Natural killer cell treated with Interleukin-12 subunit alpha and Interleukin-12 subunit beta and Interleukin-15 and Interleukin-18, amount 100 ng/mL, for 72 hours (primary cell): ENCODE data around the gene INTS13. TPM values are rescaled to one million over a fixed set of nuclear protein-coding genes. Genes with fewer than 3 reads are reported as not detected.
"Not testable (repeated sequence)": the region's sequence is repeated elsewhere in the genome, so short reads cannot be mapped to it uniquely, and the experiment has no call there.

Experiments used
- ATAC-seq, 2 donors: fragments of 150-1000 bp; cut with Tn5 transposase in 1 of 2; sonication (Bioruptor Pico), chemical (Tn5 transposase) in 1 of 2; 2 replicates each; pipeline ENCODE4 v1.10.0; 2021
- DNase-seq: peaks from one replicate; pipeline ENCODE4 v3.0.0; 2022; ENCODE audit warnings: low spot score
- H3K27ac Mint-ChIP-seq, 2 donors: 1 replicate in 1 of 2; 2 replicates in 1 of 2; pipeline ENCODE4 v1.8.0; 2022; ENCODE audit warnings: mixed read lengths in 2 of 2, mild to moderate bottlenecking in 1 of 2, moderate library complexity in 1 of 2
- H3K27me3 Mint-ChIP-seq, 2 donors: 1 replicate in 1 of 2; 2 replicates in 1 of 2; pipeline ENCODE4 v1.8.0; 2022; ENCODE audit warnings: mixed read lengths in 2 of 2
- H3K36me3 Mint-ChIP-seq: one replicate; pipeline ENCODE4 v1.8.0; 2022; ENCODE audit warnings: mixed read lengths
- H3K4me1 Mint-ChIP-seq, 2 donors: 1 replicate in 1 of 2; 2 replicates in 1 of 2; pipeline ENCODE4 v1.8.0; 2022; ENCODE audit warnings: low read depth in 2 of 2, mixed read lengths in 2 of 2, mild to moderate bottlenecking in 1 of 2
- H3K4me3 Mint-ChIP-seq: one replicate; pipeline ENCODE4 v1.8.0; 2022; ENCODE audit warnings: mixed read lengths
- H3K9me3 Mint-ChIP-seq: 2 replicates; pipeline ENCODE4 v1.8.0; 2022; ENCODE audit warnings: mixed read lengths
- total RNA-seq, 2 donors: library from RNA; stranded (reverse); gene quantifications; one replicate each; pipeline ENCODE4 v1.2.3, GENCODE V29; 2022

The INTS13 gene
- total RNA-seq, 2 donors from 2014 or later: 36.7 to 52.5 TPM

DNA sequence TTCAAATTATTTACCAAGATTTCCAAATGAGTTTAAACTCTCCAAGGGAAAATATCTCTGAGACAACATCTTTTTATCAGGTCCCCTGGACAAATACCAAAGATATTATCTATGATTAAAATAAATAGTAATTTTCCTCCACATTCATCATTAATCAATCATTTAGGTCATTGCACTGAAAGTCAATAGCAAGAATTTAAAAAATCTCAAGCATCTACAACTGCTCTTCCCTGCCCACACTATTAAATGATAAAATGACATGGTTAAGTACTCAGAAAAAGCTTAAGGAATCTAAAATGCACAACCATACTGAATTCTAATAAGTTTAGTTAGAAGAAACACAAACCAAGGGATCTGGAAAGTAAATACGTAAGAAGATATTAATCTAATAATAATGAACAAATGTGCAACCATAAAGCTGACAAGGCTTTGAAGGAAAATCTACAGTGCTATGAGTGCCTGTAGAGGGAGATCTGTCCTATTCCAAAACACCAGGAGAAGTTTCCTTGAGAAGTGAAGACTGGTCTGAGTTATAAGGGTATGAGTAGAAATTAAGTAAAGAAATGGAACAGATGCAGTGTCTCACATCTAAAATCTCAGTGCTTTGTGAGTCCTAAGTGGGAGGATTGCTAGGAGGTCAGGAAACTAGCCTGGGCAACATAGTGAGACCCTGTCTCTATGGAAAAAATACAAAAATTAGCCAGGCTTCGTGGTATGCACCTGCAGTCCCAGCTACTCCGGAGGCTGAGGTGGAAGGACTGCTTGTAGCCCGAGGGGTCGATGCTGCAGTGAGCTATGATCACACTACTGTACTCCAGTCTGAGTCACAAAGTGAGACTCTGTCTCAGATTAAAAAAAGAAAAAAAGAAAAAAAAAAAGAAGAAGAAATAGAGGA is 19.2 kb downstream of the INTS13 start:
- Mint-ChIP-seq H3K4me1 (no peaks in the 10 kb centered on the region), H3K36me3 (peaks cover 15% of the 10 kb centered on the region), H3K9me3 (no peaks in the 10 kb centered on the region), H3K27me3 (no peaks in the 10 kb centered on the region), H3K27ac (peak overlapping the region in 1 of 2 donors; percentile 23), H3K4me3 (no peak overlapping the region)
- DNase-seq (no peak), ATAC-seq (no peak)

DNA sequence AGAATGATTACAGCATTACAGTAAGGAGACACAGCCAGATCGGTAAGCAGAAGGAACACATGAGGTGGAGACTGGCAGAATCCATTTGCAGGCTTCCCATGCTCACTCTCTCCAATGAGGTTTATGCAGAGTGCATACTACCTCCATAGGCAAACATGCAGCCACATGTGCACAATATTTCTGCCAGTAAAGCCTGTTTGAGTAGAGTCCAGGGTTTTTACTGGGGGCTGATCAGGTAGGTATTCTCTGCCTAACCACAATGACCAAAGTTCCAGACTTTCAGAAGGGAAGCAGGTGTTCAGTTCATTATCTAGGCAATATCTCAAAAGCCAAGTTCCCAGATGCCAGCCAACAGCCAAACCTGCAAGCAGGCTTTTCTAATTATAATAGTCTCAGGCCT is 31.1 kb downstream of the INTS13 start:
- H3K36me3 Mint-ChIP-seq: peaks cover 33% of the 10 kb centered on the region

DNA sequence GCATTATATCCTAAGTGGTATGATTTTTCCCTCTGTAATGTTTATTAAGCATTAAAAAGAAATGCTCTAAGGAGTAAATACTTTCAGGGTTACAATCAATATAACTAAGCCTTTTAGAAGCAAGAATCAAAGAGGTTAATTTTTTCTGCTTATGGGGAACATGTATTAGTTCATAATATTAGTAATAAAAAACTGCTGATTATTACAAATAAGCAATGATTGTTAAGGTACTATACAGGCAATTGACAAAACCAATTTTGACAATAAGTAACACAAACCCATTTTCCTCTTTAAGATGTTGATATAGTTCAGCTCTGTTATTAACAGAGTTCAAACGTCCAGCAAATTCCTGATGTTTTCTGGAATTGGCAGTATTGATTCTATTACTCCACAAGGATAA is 31.8 kb downstream of the INTS13 start:
- DNase-seq (no peak), ATAC-seq (no peak)
- no peaks in the 10 kb centered on the region for H3K27me3 Mint-ChIP-seq
- no peak overlapping the region for H3K27ac Mint-ChIP-seq
- no peak overlapping the region for H3K4me3 Mint-ChIP-seq
- H3K36me3 Mint-ChIP-seq: peaks cover 37% of the 10 kb centered on the region
- peaks cover 0 to 4% of the 10 kb centered on the region in 2 donors for H3K4me1 Mint-ChIP-seq
- no peaks in the 10 kb centered on the region for H3K9me3 Mint-ChIP-seq

More for the DNA sequence above, 31.1 kb downstream of the INTS13 start:
- no peak for ATAC-seq
- no peaks in the 10 kb centered on the region for H3K27me3 Mint-ChIP-seq
- DNase-seq: no peak
- no peak overlapping the region for H3K4me3 Mint-ChIP-seq
- H3K4me1 Mint-ChIP-seq: peaks cover 0 to 4% of the 10 kb centered on the region in 2 donors
- H3K9me3 Mint-ChIP-seq: no peaks in the 10 kb centered on the region
- H3K27ac Mint-ChIP-seq: no peak overlapping the region

DNA sequence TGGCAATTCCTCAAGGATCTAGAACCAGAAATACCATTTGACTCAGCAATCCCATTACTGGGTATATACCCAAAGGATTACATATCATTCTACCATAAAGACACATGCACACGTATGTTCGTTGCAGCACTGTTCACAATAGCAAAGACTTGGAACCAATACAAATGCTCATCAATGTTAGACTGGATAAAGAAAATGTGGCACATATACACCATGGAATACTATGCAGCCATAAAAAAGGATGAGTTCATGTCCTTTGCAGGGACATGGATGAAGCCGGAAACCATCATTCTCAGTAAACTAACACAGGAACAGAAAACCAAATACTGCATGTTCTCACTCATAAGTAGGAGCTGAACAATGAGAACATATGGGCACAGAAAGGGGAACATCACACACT is 34.4 kb downstream of the INTS13 start:
- H3K27me3 Mint-ChIP-seq, H3K4me3 Mint-ChIP-seq, H3K4me1 Mint-ChIP-seq, H3K9me3 Mint-ChIP-seq, DNase-seq, H3K27ac Mint-ChIP-seq, ATAC-seq: not testable (repeated sequence)
- H3K36me3 Mint-ChIP-seq: peaks cover 41% of the 10 kb centered on the region

DNA sequence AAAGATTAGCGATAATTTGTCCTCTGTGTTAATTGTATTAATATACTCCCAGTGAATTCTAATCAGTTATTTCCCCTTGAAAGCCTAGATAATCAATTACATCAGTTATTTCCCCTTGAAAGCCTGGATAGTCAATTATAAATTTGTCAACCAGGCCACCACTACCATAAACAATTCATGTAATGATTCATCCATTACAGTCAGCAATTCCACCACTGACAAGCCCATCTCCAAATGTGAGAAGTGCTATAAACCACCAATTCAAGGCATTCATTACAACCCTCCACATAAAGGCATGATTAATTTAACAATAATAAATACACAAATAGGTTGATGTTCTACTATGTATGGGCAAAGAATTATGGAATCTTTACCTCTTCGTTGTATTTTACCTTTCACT is 40.9 kb downstream of the INTS13 start:
- Mint-ChIP-seq H3K9me3 (no peaks in the 10 kb centered on the region), H3K27me3 (no peaks in the 10 kb centered on the region), H3K36me3 (peaks cover 20% of the 10 kb centered on the region), H3K4me1 (peaks cover 4% of the 10 kb centered on the region in 2 donors), H3K27ac (no peak overlapping the region), H3K4me3 (no peak overlapping the region)
- no peak for DNase-seq
- no peak for ATAC-seq

DNA sequence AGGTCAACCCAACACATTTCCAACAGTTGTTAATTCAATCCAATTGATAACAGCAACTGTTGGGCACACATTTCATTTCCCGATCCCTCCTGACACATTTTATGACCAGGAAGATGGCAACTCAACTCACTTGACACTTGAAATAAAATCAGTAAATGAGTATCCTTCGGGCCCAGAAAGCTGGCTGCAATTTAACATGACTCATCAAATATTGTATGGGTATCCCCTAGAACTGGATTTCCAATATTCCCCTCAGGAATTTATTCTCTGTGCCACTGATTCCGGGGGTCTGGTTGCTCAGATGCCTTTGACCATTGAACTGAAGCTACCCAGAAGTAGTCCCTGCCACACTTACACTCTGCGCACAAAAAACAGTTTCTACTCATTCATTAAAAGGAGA is 42.1 kb downstream of the INTS13 start:
- no peak for ATAC-seq

DNA sequence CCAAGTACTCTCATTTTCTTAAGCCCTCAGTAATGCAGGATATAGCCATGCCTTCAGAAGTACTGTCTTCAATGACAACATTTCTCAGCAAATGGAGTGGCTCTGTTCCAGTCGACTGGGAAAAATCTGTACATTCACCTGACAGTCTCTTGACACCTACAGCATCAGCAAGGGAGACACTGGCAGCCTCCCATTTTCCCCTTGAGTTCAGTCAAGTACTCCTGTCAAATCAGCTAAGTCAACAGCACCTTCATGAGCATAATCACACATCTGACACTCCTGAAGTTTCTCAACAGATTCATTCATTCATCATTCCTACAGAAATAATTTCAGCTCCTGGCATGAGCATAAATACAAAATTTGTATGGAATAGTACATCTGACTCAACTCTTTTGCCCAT is 46.1 kb downstream of the INTS13 start:
- no peak overlapping the region for H3K4me3 Mint-ChIP-seq
- H3K9me3 Mint-ChIP-seq: no peaks in the 10 kb centered on the region
- H3K27ac Mint-ChIP-seq: no peak overlapping the region
- H3K4me1 Mint-ChIP-seq: no peaks in the 10 kb centered on the region
- ATAC-seq: no peak
- peaks cover 0 to under 1% of the 10 kb centered on the region in 2 donors for H3K27me3 Mint-ChIP-seq
- DNase-seq: no peak
- no peaks in the 10 kb centered on the region for H3K36me3 Mint-ChIP-seq

More for the DNA sequence above, 42.1 kb downstream of the INTS13 start:
- Mint-ChIP-seq H3K27me3 (no peaks in the 10 kb centered on the region), H3K4me3 (no peak overlapping the region), H3K36me3 (peaks cover 9% of the 10 kb centered on the region), H3K4me1 (peaks cover 4% of the 10 kb centered on the region in 2 donors), H3K9me3 (no peaks in the 10 kb centered on the region), H3K27ac (no peak overlapping the region)
- DNase-seq: no peak

DNA sequence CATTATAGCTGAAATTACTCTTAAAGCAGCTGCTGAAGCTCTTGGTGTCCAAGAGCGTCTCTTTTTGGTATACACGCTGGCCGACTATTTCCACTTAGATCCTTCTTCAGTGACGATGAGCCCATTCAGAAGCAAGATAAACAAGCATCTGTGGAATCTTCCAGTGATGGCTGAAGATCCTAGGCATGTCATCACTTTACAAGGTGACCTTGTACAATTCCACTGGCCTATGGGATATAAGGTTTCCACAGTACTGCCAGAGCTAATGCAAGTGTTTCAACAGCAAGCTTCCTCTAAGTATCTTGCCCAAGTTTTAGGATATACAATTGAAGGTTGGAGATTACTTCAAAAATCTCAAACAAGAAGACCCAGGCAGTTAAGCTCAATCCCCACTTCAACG is 47.0 kb downstream of the INTS13 start:
- H3K9me3 Mint-ChIP-seq: no peaks in the 10 kb centered on the region
- no peaks in the 10 kb centered on the region for H3K4me1 Mint-ChIP-seq
- no peak overlapping the region for H3K4me3 Mint-ChIP-seq
- H3K36me3 Mint-ChIP-seq: no peaks in the 10 kb centered on the region
- H3K27ac Mint-ChIP-seq: no peak overlapping the region
- DNase-seq (no peak), ATAC-seq (no peak)
- H3K27me3 Mint-ChIP-seq: peaks cover 0 to 6% of the 10 kb centered on the region in 2 donors

DNA sequence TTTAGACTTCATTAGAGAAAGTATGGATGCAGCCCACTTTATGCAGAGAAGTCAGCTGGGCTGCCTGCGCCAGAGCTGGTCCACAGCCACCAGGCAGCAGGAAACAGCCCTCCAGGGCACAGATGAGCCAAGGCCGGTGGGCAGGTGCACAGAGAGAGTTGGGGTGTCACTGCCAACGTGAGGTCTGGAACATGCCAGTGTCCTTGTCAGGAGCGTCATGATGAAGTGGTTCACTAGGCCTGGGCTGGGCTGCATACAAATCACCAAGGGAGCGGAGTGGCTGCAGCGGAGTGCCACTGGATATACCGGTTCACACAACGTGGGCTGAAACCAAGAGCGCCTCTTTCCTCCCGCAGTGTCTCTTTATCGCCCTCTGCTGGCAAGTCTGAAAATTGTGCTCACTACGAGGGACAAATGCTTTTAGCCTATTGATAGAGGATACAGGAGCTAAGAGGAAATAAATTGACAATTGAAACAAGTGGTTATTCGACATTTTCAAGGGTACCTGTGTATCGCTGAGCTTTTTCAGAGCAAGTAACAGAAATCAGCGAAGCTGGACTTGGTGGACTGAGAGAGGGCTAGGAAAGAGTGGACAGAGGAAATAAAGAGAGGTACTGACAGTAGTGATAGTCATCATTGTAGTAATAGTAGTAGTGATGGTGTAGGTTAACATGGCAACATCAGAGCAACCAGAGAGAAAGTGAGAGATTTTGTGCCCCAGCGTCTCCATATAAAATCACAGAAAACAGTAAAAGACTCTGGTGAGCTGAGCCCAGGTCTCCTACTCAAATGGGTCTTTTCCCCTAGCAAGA is 52.8 kb downstream of the INTS13 start:
- no peak overlapping the region for H3K27ac Mint-ChIP-seq
- DNase-seq (peak; percentile 86), ATAC-seq (peak; percentile 91)
- peak overlapping the region; percentile 52 for H3K4me3 Mint-ChIP-seq
- H3K9me3 Mint-ChIP-seq: no peaks in the 10 kb centered on the region
- H3K4me1 Mint-ChIP-seq: peaks cover 7 to 19% of the 10 kb centered on the region in 2 donors
- H3K27me3 Mint-ChIP-seq: peaks cover 8 to 37% of the 10 kb centered on the region in 2 donors
- H3K36me3 Mint-ChIP-seq: no peaks in the 10 kb centered on the region

DNA sequence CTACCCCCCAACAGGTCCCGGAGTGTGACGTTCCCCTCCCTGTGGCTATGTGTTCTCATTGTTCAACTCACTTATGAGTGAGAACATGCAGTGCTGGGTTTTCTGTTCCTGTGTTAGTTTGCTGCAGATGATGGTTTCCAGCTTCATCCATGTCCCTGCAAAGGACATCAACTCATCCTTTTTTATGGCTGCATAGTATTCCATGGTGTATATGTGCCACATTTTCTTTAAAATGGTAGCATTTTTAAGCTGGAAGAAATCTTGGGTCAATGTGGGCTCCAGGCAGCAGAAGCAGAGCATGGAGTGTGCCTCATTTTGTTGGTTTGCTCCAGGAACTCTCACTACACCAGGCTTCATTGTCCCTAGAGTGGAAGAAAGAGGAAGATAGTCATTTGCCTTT is 57.2 kb downstream of the INTS13 start:
- H3K4me3 Mint-ChIP-seq: no peak overlapping the region
- H3K27ac Mint-ChIP-seq: no peak overlapping the region
- peaks cover 8 to 32% of the 10 kb centered on the region in 2 donors for H3K27me3 Mint-ChIP-seq
- H3K36me3 Mint-ChIP-seq: no peaks in the 10 kb centered on the region
- ATAC-seq (no peak), DNase-seq (no peak)
- H3K9me3 Mint-ChIP-seq: no peaks in the 10 kb centered on the region
- H3K4me1 Mint-ChIP-seq: peaks cover 7 to 19% of the 10 kb centered on the region in 2 donors

DNA sequence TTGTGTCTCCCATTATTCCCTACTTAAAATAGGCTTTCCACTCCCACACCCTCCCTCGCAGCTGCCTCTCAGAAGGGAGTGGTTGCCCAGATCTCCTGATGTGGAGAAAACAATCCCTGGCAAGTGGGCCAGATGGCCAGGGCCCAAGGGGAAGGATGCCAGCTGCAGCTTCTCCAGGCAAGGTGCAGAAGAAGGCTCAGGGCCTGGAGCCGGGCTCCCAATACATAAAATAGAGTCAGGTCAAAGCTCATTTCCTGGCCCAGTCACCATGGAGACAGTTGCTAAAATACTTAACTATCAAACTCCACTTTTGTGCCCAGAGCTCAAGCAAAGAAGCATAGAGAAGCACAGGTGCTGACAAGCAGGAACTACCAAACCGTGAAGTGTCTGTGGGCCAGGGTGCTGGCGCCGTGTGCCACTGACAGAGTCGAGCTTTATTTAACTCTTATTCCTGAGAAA is 59.1 kb downstream of the INTS13 start:
- no peak for ATAC-seq
- H3K4me3 Mint-ChIP-seq: no peak overlapping the region
- no peaks in the 10 kb centered on the region for H3K9me3 Mint-ChIP-seq
- H3K4me1 Mint-ChIP-seq: peaks cover 0 to 3% of the 10 kb centered on the region in 2 donors
- H3K27ac Mint-ChIP-seq: no peak overlapping the region
- no peaks in the 10 kb centered on the region for H3K36me3 Mint-ChIP-seq
- peaks cover 5 to 19% of the 10 kb centered on the region in 2 donors for H3K27me3 Mint-ChIP-seq
- no peak for DNase-seq

DNA sequence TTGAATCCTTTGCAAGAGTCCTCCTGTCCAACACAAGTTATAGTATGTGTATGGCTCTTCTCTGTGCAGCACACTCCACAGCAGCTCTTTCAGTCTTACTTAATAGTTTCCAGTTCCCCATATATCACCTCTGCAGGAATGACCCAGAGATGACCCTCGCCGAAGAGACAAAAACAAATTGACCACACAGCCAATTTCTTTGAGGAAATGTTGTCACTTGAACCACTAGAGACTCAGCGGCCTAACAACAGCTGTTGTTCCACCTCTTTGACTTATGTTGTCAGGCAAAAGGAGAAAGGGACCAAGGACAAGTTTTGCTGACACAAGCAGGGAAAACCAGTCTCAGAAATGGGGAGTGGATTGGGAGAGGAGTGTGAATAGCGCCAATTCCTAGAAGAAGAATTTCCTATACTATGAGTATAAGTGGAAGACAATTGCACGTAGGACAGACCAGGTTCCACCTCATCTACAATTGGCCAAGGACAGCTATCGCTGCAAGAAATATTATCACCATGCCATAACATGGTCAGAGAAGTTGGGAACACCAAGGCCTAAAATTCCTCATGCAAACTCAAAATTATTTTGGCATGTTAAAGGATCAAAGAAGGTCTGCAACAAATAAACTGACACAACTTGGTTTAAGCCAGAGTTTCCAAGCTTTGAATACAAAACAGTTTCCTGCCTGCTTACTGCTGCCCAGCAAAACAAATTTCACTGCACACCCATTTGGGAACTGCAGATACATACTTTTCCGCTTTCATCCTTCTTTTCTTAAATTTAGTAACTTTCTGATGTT is 63.1 kb downstream of the INTS13 start:
- no peak overlapping the region for H3K27ac Mint-ChIP-seq
- no peak for ATAC-seq
- H3K9me3 Mint-ChIP-seq: no peaks in the 10 kb centered on the region
- peaks cover 0 to 4% of the 10 kb centered on the region in 2 donors for H3K27me3 Mint-ChIP-seq
- peaks cover 11 to 13% of the 10 kb centered on the region in 2 donors for H3K4me1 Mint-ChIP-seq
- DNase-seq: no peak
- no peaks in the 10 kb centered on the region for H3K36me3 Mint-ChIP-seq
- no peak overlapping the region for H3K4me3 Mint-ChIP-seq

DNA sequence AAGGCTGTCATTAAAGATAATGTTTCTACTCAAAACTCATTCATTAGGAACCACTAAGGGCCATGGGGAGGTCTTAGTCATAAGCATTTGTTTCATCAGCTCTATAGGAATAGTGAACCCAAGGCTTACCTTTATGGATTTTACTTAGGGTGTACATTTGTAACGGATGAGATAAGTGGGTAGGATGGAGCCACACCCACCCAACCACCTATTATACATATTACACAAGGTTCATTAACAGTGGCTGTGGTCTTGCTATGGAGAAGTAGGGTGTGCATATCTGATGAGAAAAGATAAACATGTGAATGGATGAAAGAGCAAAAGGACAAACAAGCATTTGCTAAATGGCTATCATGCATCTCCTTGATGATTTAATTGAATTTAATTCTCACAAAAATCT is 65.2 kb downstream of the INTS13 start:
- Mint-ChIP-seq H3K27ac (no peak overlapping the region), H3K27me3 (peaks cover 0 to 4% of the 10 kb centered on the region in 2 donors), H3K36me3 (no peaks in the 10 kb centered on the region), H3K4me1 (peaks cover 16 to 18% of the 10 kb centered on the region in 2 donors), H3K4me3 (no peak overlapping the region), H3K9me3 (no peaks in the 10 kb centered on the region)
- no peak for DNase-seq
- ATAC-seq: no peak
